ENCODE results near the gene SYNGR3.
"Not testable (repeated sequence)": the region's sequence is repeated elsewhere in the genome, so short reads cannot be mapped to it uniquely, and the experiment has no call there.

DNA sequence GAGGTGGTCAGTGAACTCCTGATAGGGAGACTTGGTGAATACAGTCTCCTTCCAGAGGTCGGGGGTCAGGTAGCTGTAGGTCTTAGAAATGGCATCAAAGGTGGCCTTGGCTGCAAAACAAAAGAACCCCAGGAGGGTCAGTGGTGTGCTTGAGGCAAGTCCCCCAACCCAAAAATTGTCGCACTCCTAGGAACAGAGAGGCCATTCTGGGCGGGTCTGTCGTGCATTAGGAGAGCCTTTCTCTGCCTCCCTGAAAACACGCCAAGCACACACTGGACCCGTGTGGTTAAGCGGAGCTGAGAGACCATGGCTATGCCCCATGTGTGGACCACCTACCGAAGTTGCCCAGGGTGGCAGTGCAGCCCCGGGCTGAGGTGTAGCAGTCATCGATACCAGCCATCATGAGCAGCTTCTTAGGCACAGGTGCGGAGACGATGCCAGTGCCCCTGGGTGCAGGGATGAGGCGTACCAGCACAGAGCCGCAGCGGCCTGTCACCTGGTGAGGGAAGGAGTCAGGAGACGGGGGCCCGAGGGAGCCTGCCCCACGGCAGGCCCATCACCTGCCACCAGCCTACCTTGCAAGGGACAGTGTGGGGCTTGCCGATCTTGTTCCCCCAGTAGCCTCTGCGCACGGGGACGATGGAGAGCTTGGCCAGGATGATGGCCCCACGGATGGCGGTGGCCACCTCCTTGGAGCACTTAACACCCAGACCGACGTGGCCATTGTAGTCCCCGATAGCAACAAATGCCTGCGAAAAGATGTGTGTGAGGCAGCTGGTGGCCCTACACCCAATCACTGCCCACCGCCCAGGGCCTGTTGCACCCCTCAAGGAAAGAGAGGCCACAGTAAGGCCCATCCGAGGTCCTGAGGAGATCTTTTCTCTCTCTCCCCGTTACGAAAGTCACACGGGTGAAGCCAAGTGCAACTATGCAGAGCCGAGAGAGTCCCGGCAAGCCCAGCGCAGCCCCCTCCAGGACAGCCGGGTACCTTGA is 27.3 kb upstream of the SYNGR3 start:
- TF ChIP-seq, protein P1, sequence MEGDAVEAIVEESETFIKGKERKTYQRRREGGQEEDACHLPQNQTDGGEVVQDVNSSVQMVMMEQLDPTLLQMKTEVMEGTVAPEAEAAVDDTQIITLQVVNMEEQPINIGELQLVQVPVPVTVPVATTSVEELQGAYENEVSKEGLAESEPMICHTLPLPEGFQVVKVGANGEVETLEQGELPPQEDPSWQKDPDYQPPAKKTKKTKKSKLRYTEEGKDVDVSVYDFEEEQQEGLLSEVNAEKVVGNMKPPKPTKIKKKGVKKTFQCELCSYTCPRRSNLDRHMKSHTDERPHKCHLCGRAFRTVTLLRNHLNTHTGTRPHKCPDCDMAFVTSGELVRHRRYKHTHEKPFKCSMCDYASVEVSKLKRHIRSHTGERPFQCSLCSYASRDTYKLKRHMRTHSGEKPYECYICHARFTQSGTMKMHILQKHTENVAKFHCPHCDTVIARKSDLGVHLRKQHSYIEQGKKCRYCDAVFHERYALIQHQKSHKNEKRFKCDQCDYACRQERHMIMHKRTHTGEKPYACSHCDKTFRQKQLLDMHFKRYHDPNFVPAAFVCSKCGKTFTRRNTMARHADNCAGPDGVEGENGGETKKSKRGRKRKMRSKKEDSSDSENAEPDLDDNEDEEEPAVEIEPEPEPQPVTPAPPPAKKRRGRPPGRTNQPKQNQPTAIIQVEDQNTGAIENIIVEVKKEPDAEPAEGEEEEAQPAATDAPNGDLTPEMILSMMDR (IDR thresholded peaks at IDR 0.05): not testable (repeated sequence)
- not testable (repeated sequence) for TF ChIP-seq POLR2A (IDR thresholded peaks at IDR 0.05)
